Measurements from ENCODE around the gene WSCD1. TPM values are rescaled to one million over a fixed set of nuclear protein-coding genes. Genes with fewer than 3 reads are reported as not detected.

The WSCD1 gene
- total and polyA plus RNA-seq, 2 of the 4 experiments (the other 2 are of a cell fraction) = 0.07 TPM; not detected in 1

DNA sequence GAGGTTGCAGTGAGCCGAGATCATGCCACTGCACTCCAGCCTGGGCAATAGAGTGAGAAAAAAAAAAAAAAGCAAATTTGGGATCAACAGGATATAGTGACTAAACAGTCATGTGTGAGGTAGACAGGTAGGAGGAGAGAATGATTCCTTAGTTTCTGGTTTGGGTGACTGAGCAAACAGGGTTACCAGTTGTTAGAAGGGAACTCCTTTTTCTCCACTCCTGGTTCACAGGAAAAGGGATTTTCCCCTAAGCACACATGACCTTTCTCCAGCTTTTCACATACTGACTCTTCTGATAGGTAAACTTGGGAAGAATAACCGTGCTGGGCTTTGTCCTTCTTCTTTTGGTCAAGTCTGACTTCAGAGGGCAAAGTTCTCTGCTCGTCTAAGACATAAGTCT, 17.3 kb upstream of the WSCD1 start:
- no peak overlapping the region for H3K14ac ChIP-seq (replicated peaks; ENCODE audit: low read depth, low read length)
- no peak overlapping the region for H3K27ac ChIP-seq (ENCODE audit: insufficient read depth, low read length)
- TF ChIP-seq CHD1 (IDR thresholded peaks at IDR 0.05; ENCODE audit: low read depth, low read length) = no peak
- H3K4ac ChIP-seq (ENCODE audit: low read depth, low read length) = no peak overlapping the region
- no peak overlapping the region for H3K56ac ChIP-seq (ENCODE audit: extremely low read depth, insufficient read depth, low read length)
- BruUV-seq (replicated peaks) = no TSS peak
- no peaks in the 10 kb centered on the region for H3K79me1 ChIP-seq (ENCODE audit: low read depth in 1 of 2, low read length in 2 of 2)
- no peak overlapping the region for H3K4me3 ChIP-seq (ENCODE audit: insufficient read depth, low read depth, low read length)
- H3K27me3 ChIP-seq (ENCODE audit: control insufficient read depth, insufficient read depth, low read length) = no peaks in the 10 kb centered on the region
- H4K20me1 ChIP-seq (ENCODE audit: insufficient read depth, low read length) = no peaks in the 10 kb centered on the region
- no peaks in the 10 kb centered on the region for H3K36me3 ChIP-seq (ENCODE audit: control insufficient read depth, insufficient read depth, low read length)
- H4K5ac ChIP-seq (ENCODE audit: low read depth, low read length) = no peak overlapping the region
- H2BK20ac ChIP-seq (ENCODE audit: low read depth, low read length) = no peak overlapping the region
- H4K91ac ChIP-seq (ENCODE audit: insufficient read depth, low read depth, low read length) = no peak overlapping the region
- H2BK15ac ChIP-seq (ENCODE audit: low read depth, low read length) = no peak overlapping the region
- WGBS, 2 experiments (ENCODE audit: extremely low coverage in 2 of 2, insufficient read length in 1 of 2) = 28% methylated on average over 2 of the region's 3 CpGs; no CpG with 5 or more reads in 1 of the 2 experiments
- H3K23ac ChIP-seq (ENCODE audit: low read depth, low read length) = no peak overlapping the region
- no peaks in the 10 kb centered on the region for H3K9me1 ChIP-seq (ENCODE audit: insufficient read depth, low read length)
- no peak overlapping the region for H4K8ac ChIP-seq (ENCODE audit: low read depth in 2 of 2, low read length in 2 of 2)
- DNase-seq (no peak), ATAC-seq (ENCODE audit: low read depth) (no peak)
- H3K18ac ChIP-seq (ENCODE audit: low read depth, low read length) = no peak overlapping the region
- POLR2A ChIA-PET (ENCODE audit: unreplicated experiment) = no interaction called here
- dilution Hi-C loops (cut with HindIII; ENCODE audit: low sequenced_read_pairs, unreplicated experiment) (no loop called here), in situ Hi-C loops (cut with MboI; ENCODE audit: low sequenced_read_pairs) (no loop called here), intact Hi-C loops (cut with micrococcal nuclease) (no loop called here)
- no peak overlapping the region for H2BK120ac ChIP-seq (ENCODE audit: low read depth, low read length)
- no peaks in the 10 kb centered on the region for H3K4me1 ChIP-seq (ENCODE audit: control insufficient read depth, insufficient read depth, low read length)
- CTCF ChIA-PET = no interaction called here
- H2AK5ac ChIP-seq (ENCODE audit: low read depth, low read length) = no peak overlapping the region
- no peak overlapping the region for H2AK9ac ChIP-seq (replicated peaks; ENCODE audit: low read depth, low read length, poor library complexity)
- H2BK5ac ChIP-seq (ENCODE audit: low read depth, low read length, poor library complexity, severe bottlenecking) = no peak overlapping the region
- H3K4me2 ChIP-seq (ENCODE audit: low read depth, low read length) = no peak overlapping the region
- no peak overlapping the region for H2AFZ ChIP-seq (replicated peaks; ENCODE audit: low read length, poor library complexity)
- no peaks in the 10 kb centered on the region for H3K9me3 ChIP-seq (ENCODE audit: control insufficient read depth, insufficient read depth, low read length)
- no peak overlapping the region for H3K9ac ChIP-seq (ENCODE audit: low read depth, low read length)

Data from IMR-90 (cell line).